Fibroblast of mammary gland (primary cell): ENCODE results near the gene MARK1.

Experiments used
- DNase-seq: peaks from one replicate; pipeline ENCODE4 v3.0.0-alpha.2; 2010; ENCODE audit warnings: low read depth
- H3K4me3 ChIP-seq: 2 replicates; pipeline ENCODE4 v1.5.1; 2011; ENCODE audit warnings: low read depth, mild to moderate bottlenecking, low read length, moderate library complexity; ENCODE audit not compliant: control insufficient read depth
- CTCF ChIP-seq: conservative IDR thresholded peaks from 2 replicates; pipeline ENCODE4 v1.5.1; 2011; ENCODE audit warnings: low read depth, low read length, inconsistent platforms; ENCODE audit not compliant: control insufficient read depth, insufficient read depth

Gene MARK1

GRCh38 chr1:220565670-220566069, 37.7 kb downstream of the MARK1 start:
- no peak for DNase-seq
- H3K4me3 ChIP-seq = no peak overlapping the region
- TF ChIP-seq CTCF = no peak

- H3K4me3 ChIP-seq = no peak overlapping the region
- DNase-seq = no peak
- no peak for TF ChIP-seq CTCF
Measured at GRCh38 chr1:220566869-220567268, 38.9 kb downstream of the MARK1 start.

- TF ChIP-seq CTCF = no peak
- H3K4me3 ChIP-seq = no peak overlapping the region
- no peak for DNase-seq
Measured at GRCh38 chr1:220572416-220572815, 44.5 kb downstream of the MARK1 start.

GRCh38 chr1:220573836-220574235, 45.9 kb downstream of the MARK1 start:
- H3K4me3 ChIP-seq = no peak overlapping the region
- no peak for TF ChIP-seq CTCF
- no peak for DNase-seq

GRCh38 chr1:220575718-220576497, 48.0 kb downstream of the MARK1 start:
- peak; percentile 12 for DNase-seq
- no peak for TF ChIP-seq CTCF

GRCh38 chr1:220577926-220578325, 50.0 kb downstream of the MARK1 start:
- no peak overlapping the region for H3K4me3 ChIP-seq
- no peak for DNase-seq
- TF ChIP-seq CTCF = no peak

More at GRCh38 chr1:220575718-220576497, 48.0 kb downstream of the MARK1 start:
- no peak overlapping the region for H3K4me3 ChIP-seq
